HEK293T (cell line): ENCODE data around the gene NPVF.

Experiments used
- CTCF ChIA-PET: fragments of 350-600 bp; formaldehyde crosslinking; extraction: SDS; loops from one replicate; lab custom pipeline; 2021; ENCODE audit warnings: antibody characterized with exemption, inconsistent platforms; lab: Yijun Ruan, JAX
- POLR2A ChIA-PET: fragments of 350-600 bp; formaldehyde crosslinking; extraction: SDS; loops from one replicate; lab custom pipeline; 2020; ENCODE audit warnings: antibody characterized with exemption, inconsistent platforms; lab: Yijun Ruan, JAX
- DNase-seq: peaks from one replicate; pipeline ENCODE4 v3.0.0; 2012; ENCODE audit warnings: mixed read lengths; ENCODE audit errors: extremely low spot score
- ARNT ChIP-seq: fragments of 450-650 bp; IDR thresholded peaks from 2 replicates; pipeline ENCODE4 v1.6.1; 2017; ENCODE audit warnings: mild to moderate bottlenecking
- BHLHE40 ChIP-seq: fragments of 450-650 bp; IDR thresholded peaks from 2 replicates; pipeline ENCODE4 v1.6.1; 2016; ENCODE audit warnings: mild to moderate bottlenecking, moderate library complexity, borderline replicate concordance
- CTBP1 ChIP-seq: fragments of 450-650 bp; IDR thresholded peaks from 2 replicates; pipeline ENCODE4 v1.6.1; 2016; ENCODE audit warnings: borderline replicate concordance
- ELF4 ChIP-seq: fragments of 450-650 bp; IDR thresholded peaks from 2 replicates; pipeline ENCODE4 v1.6.1; 2017; ENCODE audit warnings: antibody characterized with exemption
- FOXA1 ChIP-seq: fragments of 450-650 bp; IDR thresholded peaks from 2 replicates; pipeline ENCODE4 v1.6.1; 2016; ENCODE audit warnings: mild to moderate bottlenecking
- FOXK2 ChIP-seq: fragments of 450-650 bp; IDR thresholded peaks from 2 replicates; pipeline ENCODE4 v1.6.1; 2016; ENCODE audit warnings: mild to moderate bottlenecking
- FOXM1 ChIP-seq: fragments of 450-650 bp; IDR thresholded peaks from 2 replicates; pipeline ENCODE4 v1.6.1; 2017; ENCODE audit warnings: mild to moderate bottlenecking, borderline replicate concordance
- HDGF ChIP-seq: fragments of 450-650 bp; IDR thresholded peaks from 2 replicates; pipeline ENCODE4 v1.6.1; 2017; ENCODE audit warnings: antibody characterized with exemption, borderline replicate concordance
- L3MBTL2 ChIP-seq: fragments of 450-650 bp; conservative IDR thresholded peaks from 2 replicates; pipeline ENCODE4 v1.6.1; 2016; ENCODE audit warnings: mild to moderate bottlenecking
- LEF1 ChIP-seq: fragments of 450-650 bp; IDR thresholded peaks from 2 replicates; pipeline ENCODE4 v1.6.1; 2017; ENCODE audit warnings: mild to moderate bottlenecking, borderline replicate concordance
- NFRKB ChIP-seq: fragments of 450-650 bp; IDR thresholded peaks from 2 replicates; pipeline ENCODE4 v1.6.1; 2016; ENCODE audit warnings: mild to moderate bottlenecking, moderate library complexity
- PKNOX1 ChIP-seq: fragments of 450-650 bp; IDR thresholded peaks from 2 replicates; pipeline ENCODE4 v1.6.1; 2016
- SP1 ChIP-seq: fragments of 450-650 bp; IDR thresholded peaks from 2 replicates; pipeline ENCODE4 v1.6.1; 2017
- SUZ12 ChIP-seq: fragments of 450-650 bp; IDR thresholded peaks from 2 replicates; pipeline ENCODE4 v1.6.1; 2016; ENCODE audit warnings: mild to moderate bottlenecking
- TARDBP ChIP-seq: fragments of 450-650 bp; IDR thresholded peaks from 2 replicates; pipeline ENCODE4 v1.6.1; 2016
- ZNF384 ChIP-seq: fragments of 450-650 bp; IDR thresholded peaks from 2 replicates; pipeline ENCODE4 v1.6.1; 2016

NPVF gene

GRCh38 chr7:25223206-25223605 lies 5.1 kb downstream of the NPVF start:
- no peak for DNase-seq
- ChIA-PET POLR2A (no interaction called here), CTCF (interaction anchor here (0.9 to 1.0 kb wide), 2 partner anchors 8 to 43 kb away, joined by 3 to 4 read pairs; a partner anchor contains a TSS)
- TF ChIP-seq CTBP1: no peak
- TF ChIP-seq SP1: no peak
- TF ChIP-seq HDGF: no peak

DNA sequence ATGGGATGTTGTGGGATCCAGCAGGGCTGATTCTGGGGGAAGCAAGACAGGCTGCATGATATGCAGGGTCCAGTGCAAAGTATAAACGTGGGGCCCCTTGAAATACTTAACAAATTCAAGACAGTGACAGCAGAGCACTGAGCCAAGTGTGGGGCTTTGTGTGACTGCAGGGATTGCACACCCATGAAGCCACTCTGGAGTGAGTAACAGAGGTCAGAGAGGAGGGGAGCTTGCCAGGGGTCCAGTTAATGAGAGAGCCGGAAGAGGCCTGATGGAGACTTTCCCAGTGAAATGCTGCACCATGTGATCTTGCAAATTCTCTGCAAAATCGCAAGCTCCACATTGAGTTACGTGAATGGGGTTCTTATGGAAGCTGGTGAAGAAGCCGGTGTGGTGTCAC lies 5.6 kb downstream of the NPVF start:
- CTCF ChIA-PET: interaction anchor here (0.9 to 1.0 kb wide), 2 partner anchors 9 to 42 kb away, joined by 3 to 4 read pairs; a partner anchor contains a TSS
- POLR2A ChIA-PET: no interaction called here
- DNase-seq: no peak
- TF ChIP-seq TARDBP: no peak
- no peak for TF ChIP-seq PKNOX1
- TF ChIP-seq ARNT: no peak
- TF ChIP-seq BHLHE40: no peak
- no peak for TF ChIP-seq FOXA1
- TF ChIP-seq ZNF384: no peak
- TF ChIP-seq SUZ12: no peak
- no peak for TF ChIP-seq LEF1
- no peak for TF ChIP-seq NFRKB
- TF ChIP-seq FOXM1: no peak
- TF ChIP-seq ELF4: no peak

GRCh38 chr7:25221009-25221408 lies 7.3 kb downstream of the NPVF start:
- no peak for DNase-seq
- ChIA-PET CTCF (no interaction called here), POLR2A (no interaction called here)
- TF ChIP-seq ARNT (no peak), PKNOX1 (no peak), SP1 (no peak), SUZ12 (no peak), CTBP1 (no peak), FOXK2 (no peak), ZNF384 (no peak), HDGF (no peak), BHLHE40 (no peak), NFRKB (no peak), LEF1 (no peak), L3MBTL2 (no peak), TARDBP (no peak), FOXA1 (no peak), ELF4 (no peak), FOXM1 (no peak)

DNA sequence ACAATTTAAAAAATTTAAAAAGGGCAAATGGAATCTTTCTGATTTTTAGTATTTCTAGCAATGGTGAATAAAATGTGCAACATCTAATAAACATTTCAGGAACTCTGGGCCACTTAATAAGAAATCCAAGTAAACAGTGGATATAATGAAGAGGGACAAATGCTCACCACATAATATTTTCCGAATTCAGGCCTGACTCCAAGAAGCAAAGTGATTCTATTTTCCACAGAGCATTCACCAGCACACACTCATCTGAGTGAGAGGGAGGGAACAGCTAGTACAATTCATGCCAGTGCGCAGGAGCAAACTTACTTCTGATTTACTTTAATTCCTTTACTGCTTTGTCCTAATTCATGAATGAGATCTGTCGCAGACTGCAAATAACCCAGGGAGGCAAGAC lies 10.1 kb downstream of the NPVF start:
- ChIA-PET CTCF (no interaction called here), POLR2A (no interaction called here)
- no peak for DNase-seq
- TF ChIP-seq SUZ12: no peak
- TF ChIP-seq FOXA1: no peak
- no peak for TF ChIP-seq SP1
- no peak for TF ChIP-seq LEF1
- no peak for TF ChIP-seq PKNOX1
- no peak for TF ChIP-seq FOXK2
- no peak for TF ChIP-seq FOXM1
- TF ChIP-seq HDGF: no peak
- no peak for TF ChIP-seq CTBP1
- no peak for TF ChIP-seq BHLHE40
- TF ChIP-seq ZNF384: no peak
- no peak for TF ChIP-seq NFRKB
- no peak for TF ChIP-seq ELF4
- no peak for TF ChIP-seq ARNT
- no peak for TF ChIP-seq TARDBP
- no peak for TF ChIP-seq L3MBTL2

GRCh38 chr7:25216837-25217236 lies 11.4 kb downstream of the NPVF start:
- TF ChIP-seq FOXK2 (0 out of 2 replicates have a peak, but pooled peaks have one; percentile 40), ELF4 (no peak)
- DNase-seq: no peak
- POLR2A ChIA-PET: no interaction called here
- CTCF ChIA-PET: interaction anchor here (0.7 to 1.2 kb wide), 7 partner anchors 8 to 634 kb away, joined by 3 to 4 read pairs (median 3); no protein-coding TSS in a partner anchor

- CTCF ChIA-PET: interaction anchor here (0.6 to 1.1 kb wide), 3 partner anchors 29 to 636 kb away, joined by 3 read pairs; no protein-coding TSS in a partner anchor
- POLR2A ChIA-PET: no interaction called here
- DNase-seq: no peak
- TF ChIP-seq PKNOX1: peak; percentile 5; the same call in 1 of the 2 replicates
- no peak for TF ChIP-seq SP1
Measured at GRCh38 chr7:25215694-25216335, 12.5 kb downstream of the NPVF start.
